Testis (tissue), 2 donors: ENCODE data around the gene LUC7L3.

Experiments used
- CTCF ChIP-seq, 3 experiments: fragments of 450-650 bp in 2 of 3; fragments of 200-600 bp in 1 of 3; sonication (generic) in 1 of 3; IDR thresholded peaks; one replicate each; pipeline ENCODE4 v1.5.1; 2016 to 2019; ENCODE audit warnings: antibody characterized with exemption in 3 of 3, mild to moderate bottlenecking in 2 of 3, moderate library complexity in 1 of 3
- POLR2A ChIP-seq: fragments of 450-650 bp; IDR thresholded peaks from one replicate; pipeline ENCODE4 v1.6.1; 2017; ENCODE audit warnings: antibody characterized with exemption, mild to moderate bottlenecking, moderate library complexity

- TF ChIP-seq CTCF (IDR thresholded peaks at IDR 0.05) (no peak), POLR2A (no peak)
Measured at GRCh38 chr17:50803676-50804075, 84.3 kb downstream of the LUC7L3 start.
